ENCODE measurements around the gene GOLGA6L24. TPM values are rescaled to one million over a fixed set of nuclear protein-coding genes. Genes with fewer than 3 reads are reported as not detected.
"Not testable (repeated sequence)": the region's sequence is repeated elsewhere in the genome, so short reads cannot be mapped to it uniquely, and the experiment has no call there.

The GOLGA6L24 gene
- total RNA-seq, 5 donors from 2014 or later (not counting 1 experiment from before 2014, with no cell fraction given): not detected

GRCh38 chr15:28321358-28322078, 36.4 kb downstream of the GOLGA6L24 start:
- H3K9me3 Mint-ChIP-seq; H3K36me3 Mint-ChIP-seq; H3K4me1 ChIP-seq (ENCODE audit: control insufficient read depth in 1 of 2, extremely low read depth in 1 of 2, insufficient read depth in 2 of 2, low read length in 2 of 2); H3K27me3 Mint-ChIP-seq; H3K27me3 ChIP-seq (replicated peaks in 1 of 2; ENCODE audit: control insufficient read depth in 2 of 2, extremely low read depth in 1 of 2, insufficient read depth in 2 of 2, low read length in 1 of 2); H3K36me3 ChIP-seq (ENCODE audit: control insufficient read depth in 2 of 2, extremely low read depth in 1 of 2, insufficient read depth in 1 of 2, low read length in 1 of 2); H3K27ac ChIP-seq (ENCODE audit: low read length); H3K9me3 ChIP-seq; ATAC-seq (replicated peaks in 1 of 4); POLR2A ChIA-PET; CTCF ChIA-PET: not testable (repeated sequence)
- no CpG with 5 or more reads among the region's 39 CpGs for WGBS (ENCODE audit: insufficient coverage)
- peaks cover 6 to 12% (median 8%) of the 10 kb centered on the region in 3 donors for H3K4me1 Mint-ChIP-seq
- DNase-seq: peak in 12 of 35 experiments; percentile 0 to 18 (median 3)
- peak overlapping the region; percentile 10 to 27 for H3K4me3 ChIP-seq (ENCODE audit: control insufficient read depth in 1 of 2, extremely low read depth in 1 of 2, low read length in 1 of 2)
- peak overlapping the region; percentile 69 to 92 for H3K27ac Mint-ChIP-seq
- H3K4me3 Mint-ChIP-seq: peak overlapping the region; percentile 84 to 100 (median 95)

- H3K27me3 ChIP-seq (replicated peaks in 1 of 2; ENCODE audit: control insufficient read depth in 2 of 2, extremely low read depth in 1 of 2, insufficient read depth in 2 of 2, low read length in 1 of 2); H3K27me3 Mint-ChIP-seq; H3K36me3 ChIP-seq (ENCODE audit: control insufficient read depth in 2 of 2, extremely low read depth in 1 of 2, insufficient read depth in 1 of 2, low read length in 1 of 2); ATAC-seq (replicated peaks in 1 of 4); H3K9me3 ChIP-seq; H3K4me1 ChIP-seq (ENCODE audit: control insufficient read depth in 1 of 2, extremely low read depth in 1 of 2, insufficient read depth in 2 of 2, low read length in 2 of 2); H3K27ac ChIP-seq (ENCODE audit: low read length); CTCF ChIA-PET; DNase-seq; H3K4me3 ChIP-seq (ENCODE audit: control insufficient read depth in 1 of 2, extremely low read depth in 1 of 2, low read length in 1 of 2); POLR2A ChIA-PET; H3K9me3 Mint-ChIP-seq; H3K27ac Mint-ChIP-seq; H3K4me3 Mint-ChIP-seq: not testable (repeated sequence)
- H3K4me1 Mint-ChIP-seq: peaks cover 6 to 12% (median 8%) of the 10 kb centered on the region in 3 donors
- WGBS (ENCODE audit: insufficient coverage): no CpG with 5 or more reads among the region's 1 CpG
- peaks cover 15% of the 10 kb centered on the region for H3K36me3 Mint-ChIP-seq
These were observed 38.2 kb downstream of the GOLGA6L24 start for GRCh38 chr15:28319725-28320124.

- H3K36me3 ChIP-seq (ENCODE audit: control insufficient read depth in 2 of 2, extremely low read depth in 1 of 2, insufficient read depth in 1 of 2, low read length in 1 of 2); CTCF ChIA-PET; H3K27me3 Mint-ChIP-seq; DNase-seq; ATAC-seq (replicated peaks in 1 of 4); H3K27ac Mint-ChIP-seq; H3K9me3 ChIP-seq; H3K4me3 ChIP-seq (ENCODE audit: control insufficient read depth in 1 of 2, extremely low read depth in 1 of 2, low read length in 1 of 2); H3K9me3 Mint-ChIP-seq; H3K4me1 ChIP-seq (ENCODE audit: control insufficient read depth in 1 of 2, extremely low read depth in 1 of 2, insufficient read depth in 2 of 2, low read length in 2 of 2); H3K27ac ChIP-seq (ENCODE audit: low read length); H3K27me3 ChIP-seq (replicated peaks in 1 of 2; ENCODE audit: control insufficient read depth in 2 of 2, extremely low read depth in 1 of 2, insufficient read depth in 2 of 2, low read length in 1 of 2); POLR2A ChIA-PET; H3K4me3 Mint-ChIP-seq: not testable (repeated sequence)
- Mint-ChIP-seq H3K4me1 (peaks cover 8 to 14% (median 11%) of the 10 kb centered on the region in 3 donors), H3K36me3 (peaks cover 20% of the 10 kb centered on the region)
- WGBS (ENCODE audit: insufficient coverage): no CpG with 5 or more reads among the region's 3 CpGs
These were observed 39.1 kb downstream of the GOLGA6L24 start for GRCh38 chr15:28318828-28319227.

- not testable (repeated sequence) for H3K27me3 Mint-ChIP-seq
- WGBS (ENCODE audit: insufficient coverage): no CpG with 5 or more reads among the region's 13 CpGs
- peaks cover 8 to 14% (median 13%) of the 10 kb centered on the region in 3 donors for H3K4me1 Mint-ChIP-seq
These were observed 39.8 kb downstream of the GOLGA6L24 start for GRCh38 chr15:28318122-28318521.

GRCh38 chr15:28316958-28317357, 40.9 kb downstream of the GOLGA6L24 start:
- H3K4me1 Mint-ChIP-seq: peaks cover 8 to 14% (median 13%) of the 10 kb centered on the region in 3 donors
- POLR2A ChIA-PET: interaction anchor here in 1 of 2 donors (0.7 kb wide), 1 partner anchor 765 kb away, joined by 3 read pairs; no protein-coding TSS in a partner anchor
- H3K4me1 ChIP-seq (ENCODE audit: control insufficient read depth in 1 of 2, extremely low read depth in 1 of 2, insufficient read depth in 2 of 2, low read length in 2 of 2); H3K27ac Mint-ChIP-seq; ATAC-seq (replicated peaks in 1 of 4); CTCF ChIA-PET; H3K27me3 Mint-ChIP-seq; H3K27ac ChIP-seq (ENCODE audit: low read length); H3K9me3 Mint-ChIP-seq; DNase-seq; H3K4me3 Mint-ChIP-seq; H3K9me3 ChIP-seq; H3K36me3 ChIP-seq (ENCODE audit: control insufficient read depth in 2 of 2, extremely low read depth in 1 of 2, insufficient read depth in 1 of 2, low read length in 1 of 2); H3K4me3 ChIP-seq (ENCODE audit: control insufficient read depth in 1 of 2, extremely low read depth in 1 of 2, low read length in 1 of 2); H3K27me3 ChIP-seq (replicated peaks in 1 of 2; ENCODE audit: control insufficient read depth in 2 of 2, extremely low read depth in 1 of 2, insufficient read depth in 2 of 2, low read length in 1 of 2): not testable (repeated sequence)
- no CpG with 5 or more reads among the region's 7 CpGs for WGBS (ENCODE audit: insufficient coverage)
- peaks cover 22% of the 10 kb centered on the region for H3K36me3 Mint-ChIP-seq

More at GRCh38 chr15:28318122-28318521, 39.8 kb downstream of the GOLGA6L24 start:
- DNase-seq; ATAC-seq (replicated peaks in 1 of 4); H3K27ac Mint-ChIP-seq; H3K36me3 ChIP-seq (ENCODE audit: control insufficient read depth in 2 of 2, extremely low read depth in 1 of 2, insufficient read depth in 1 of 2, low read length in 1 of 2); H3K4me3 ChIP-seq (ENCODE audit: control insufficient read depth in 1 of 2, extremely low read depth in 1 of 2, low read length in 1 of 2); CTCF ChIA-PET; POLR2A ChIA-PET; H3K4me3 Mint-ChIP-seq; H3K27ac ChIP-seq (ENCODE audit: low read length); H3K9me3 ChIP-seq; H3K9me3 Mint-ChIP-seq; H3K4me1 ChIP-seq (ENCODE audit: control insufficient read depth in 1 of 2, extremely low read depth in 1 of 2, insufficient read depth in 2 of 2, low read length in 2 of 2); H3K27me3 ChIP-seq (replicated peaks in 1 of 2; ENCODE audit: control insufficient read depth in 2 of 2, extremely low read depth in 1 of 2, insufficient read depth in 2 of 2, low read length in 1 of 2): not testable (repeated sequence)
- H3K36me3 Mint-ChIP-seq: peaks cover 22% of the 10 kb centered on the region

DNA sequence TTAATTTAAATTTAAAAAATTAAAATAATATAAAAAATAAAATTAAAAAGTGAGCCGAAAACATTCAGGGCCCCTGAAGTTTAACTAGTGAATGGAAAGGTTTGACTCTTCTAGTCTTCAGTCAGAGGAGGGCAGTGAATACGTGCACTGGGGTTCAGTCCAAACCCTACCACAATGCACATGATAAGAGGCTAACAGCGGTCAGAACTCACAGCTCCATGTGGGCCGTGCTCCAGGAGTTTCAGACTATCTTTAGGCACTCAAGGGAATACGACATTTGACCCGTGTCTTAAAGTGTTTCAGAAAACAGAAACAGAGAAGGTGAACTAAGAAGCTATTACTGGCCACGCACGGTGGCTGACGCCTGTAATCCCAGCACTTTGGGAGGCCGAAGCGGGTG, 47.4 kb downstream of the GOLGA6L24 start:
- CTCF ChIA-PET; H3K27ac ChIP-seq (ENCODE audit: low read length); H3K4me3 Mint-ChIP-seq; H3K4me1 ChIP-seq (ENCODE audit: control insufficient read depth in 1 of 2, extremely low read depth in 1 of 2, insufficient read depth in 2 of 2, low read length in 2 of 2); H3K9me3 ChIP-seq; H3K27ac Mint-ChIP-seq; H3K27me3 Mint-ChIP-seq; POLR2A ChIA-PET; H3K36me3 ChIP-seq (ENCODE audit: control insufficient read depth in 2 of 2, extremely low read depth in 1 of 2, insufficient read depth in 1 of 2, low read length in 1 of 2); ATAC-seq (replicated peaks in 1 of 4); H3K4me1 Mint-ChIP-seq; H3K4me3 ChIP-seq (ENCODE audit: control insufficient read depth in 1 of 2, extremely low read depth in 1 of 2, low read length in 1 of 2); H3K27me3 ChIP-seq (replicated peaks in 1 of 2; ENCODE audit: control insufficient read depth in 2 of 2, extremely low read depth in 1 of 2, insufficient read depth in 2 of 2, low read length in 1 of 2); DNase-seq: not testable (repeated sequence)
- WGBS (ENCODE audit: insufficient coverage): 100% methylated on average over 1 of the region's 11 CpGs
- peaks cover 7 to 11% (median 10%) of the 10 kb centered on the region in 3 donors for H3K9me3 Mint-ChIP-seq
- peaks cover 37% of the 10 kb centered on the region for H3K36me3 Mint-ChIP-seq
